DOHH2 (cell line): ENCODE measurements around the gene SPOCD1.

Experiments
- EZH2phosphoT487 ChIP-seq: fragments of 200-600 bp; sonication (generic); IDR thresholded peaks from 2 replicates; pipeline ENCODE4 v1.6.1; 2017; ENCODE audit warnings: borderline replicate concordance, mild to moderate bottlenecking, antibody characterized with exemption, low read length, moderate library complexity, mixed read lengths
- TF ChIP-seq, protein P1 (sequence below): fragments of 200-600 bp; sonication (generic); IDR thresholded peaks from one replicate; pipeline ENCODE4 v1.5.1; 2014; ENCODE audit warnings: antibody characterized with exemption, mild to moderate bottlenecking, low read depth, low read length; ENCODE audit not compliant: poor library complexity, severe bottlenecking

DNA sequence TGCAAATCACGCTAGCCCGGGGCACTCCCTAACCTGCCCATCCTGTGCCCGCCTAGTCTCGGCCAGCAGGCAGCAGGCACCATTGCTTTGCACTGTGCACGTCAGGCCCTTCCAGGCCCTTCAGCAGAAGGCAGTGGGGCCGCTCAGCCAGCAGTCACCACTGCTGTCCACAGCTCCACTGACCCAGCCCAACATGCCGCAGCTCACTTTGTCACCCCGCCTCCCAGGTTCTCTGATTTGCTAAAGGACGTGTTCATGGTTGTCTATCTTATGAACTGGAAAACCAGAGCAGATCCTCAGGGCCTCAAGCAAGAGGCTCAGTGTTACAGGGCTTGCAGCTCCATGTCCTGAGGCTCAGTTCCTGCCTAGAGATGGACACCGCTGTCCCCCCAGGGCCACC lies 14.2 kb upstream of the SPOCD1 start:
- TF ChIP-seq, protein P1, sequence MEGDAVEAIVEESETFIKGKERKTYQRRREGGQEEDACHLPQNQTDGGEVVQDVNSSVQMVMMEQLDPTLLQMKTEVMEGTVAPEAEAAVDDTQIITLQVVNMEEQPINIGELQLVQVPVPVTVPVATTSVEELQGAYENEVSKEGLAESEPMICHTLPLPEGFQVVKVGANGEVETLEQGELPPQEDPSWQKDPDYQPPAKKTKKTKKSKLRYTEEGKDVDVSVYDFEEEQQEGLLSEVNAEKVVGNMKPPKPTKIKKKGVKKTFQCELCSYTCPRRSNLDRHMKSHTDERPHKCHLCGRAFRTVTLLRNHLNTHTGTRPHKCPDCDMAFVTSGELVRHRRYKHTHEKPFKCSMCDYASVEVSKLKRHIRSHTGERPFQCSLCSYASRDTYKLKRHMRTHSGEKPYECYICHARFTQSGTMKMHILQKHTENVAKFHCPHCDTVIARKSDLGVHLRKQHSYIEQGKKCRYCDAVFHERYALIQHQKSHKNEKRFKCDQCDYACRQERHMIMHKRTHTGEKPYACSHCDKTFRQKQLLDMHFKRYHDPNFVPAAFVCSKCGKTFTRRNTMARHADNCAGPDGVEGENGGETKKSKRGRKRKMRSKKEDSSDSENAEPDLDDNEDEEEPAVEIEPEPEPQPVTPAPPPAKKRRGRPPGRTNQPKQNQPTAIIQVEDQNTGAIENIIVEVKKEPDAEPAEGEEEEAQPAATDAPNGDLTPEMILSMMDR, result no peak
- no peak for TF ChIP-seq EZH2phosphoT487
